ENCODE data around the gene GAS2L1.

GAS2L1 gene

GRCh38 chr22:29306175-29306834 lies at the start of gene GAS2L1:
Gene GAS2L1 (plus strand): TSS chr22:29306650. CDS start chr22:29308106, 1,456 bp downstream.
- DNase-seq (ENCODE audit: low read depth in 2 of 2): peak in 1 of 2 donors; percentile 33

GRCh38 chr22:29257751-29258181 lies 48.7 kb upstream of the GAS2L1 start:
- DNase-seq (ENCODE audit: low read depth in 2 of 2): no peak

- no peak for DNase-seq (ENCODE audit: low read depth in 2 of 2)
Observed at GRCh38 chr22:29258407-29259252, 47.8 kb upstream of the GAS2L1 start.

GRCh38 chr22:29259253-29259899 lies 47.1 kb upstream of the GAS2L1 start:
- DNase-seq (ENCODE audit: low read depth in 2 of 2): no peak

- DNase-seq (ENCODE audit: low read depth in 2 of 2): no peak
Observed at GRCh38 chr22:29260031-29260560, 46.4 kb upstream of the GAS2L1 start.

GRCh38 chr22:29260601-29261315 lies 45.7 kb upstream of the GAS2L1 start:
- DNase-seq (ENCODE audit: low read depth in 2 of 2): no peak

GRCh38 chr22:29263791-29264276 lies 42.6 kb upstream of the GAS2L1 start:
- no peak for DNase-seq (ENCODE audit: low read depth in 2 of 2)

- no peak for DNase-seq (ENCODE audit: low read depth in 2 of 2)
Observed at GRCh38 chr22:29265305-29265704, 41.1 kb upstream of the GAS2L1 start.

GRCh38 chr22:29265929-29266328 lies 40.5 kb upstream of the GAS2L1 start:
- no peak for DNase-seq (ENCODE audit: low read depth in 2 of 2)

- no peak for DNase-seq (ENCODE audit: low read depth in 2 of 2)
Observed at GRCh38 chr22:29266564-29267461, 39.6 kb upstream of the GAS2L1 start.

- no peak for DNase-seq (ENCODE audit: low read depth in 2 of 2)
Observed at GRCh38 chr22:29267462-29267857, 39.0 kb upstream of the GAS2L1 start.

- peak; percentile 95 to 97 for DNase-seq (ENCODE audit: low read depth in 2 of 2)
Observed at GRCh38 chr22:29267858-29268510, 38.5 kb upstream of the GAS2L1 start, which contains the start of the genes EWSR1 and RHBDD3. Gene EWSR1 (plus strand): TSS chr22:29268268. CDS start chr22:29268337, 69 bp downstream. Gene RHBDD3 (minus strand): TSS chr22:29267981. CDS start chr22:29265626, 2,355 bp downstream.

GRCh38 chr22:29268511-29269229 lies 37.8 kb upstream of the GAS2L1 start:
- DNase-seq (ENCODE audit: low read depth in 2 of 2): peak; percentile 18 to 27

GRCh38 chr22:29269230-29269604 lies 37.2 kb upstream of the GAS2L1 start:
- DNase-seq (ENCODE audit: low read depth in 2 of 2): no peak

- DNase-seq (ENCODE audit: low read depth in 2 of 2): no peak
Observed at GRCh38 chr22:29269731-29270474, 36.5 kb upstream of the GAS2L1 start.

GRCh38 chr22:29270475-29271271 lies 35.8 kb upstream of the GAS2L1 start:
- DNase-seq (ENCODE audit: low read depth in 2 of 2): no peak

- no peak for DNase-seq (ENCODE audit: low read depth in 2 of 2)
Observed at GRCh38 chr22:29272624-29273023, 33.8 kb upstream of the GAS2L1 start.
